HG02763 (cell line): Measurements from ENCODE around the gene VSTM4.

Source experiments
- ATAC-seq: cut with Tn5 transposase; IDR thresholded peaks from one replicate; pipeline ENCODE4 v1.9.1; 2021; ENCODE audit warnings: mild to moderate bottlenecking, moderate library complexity; ENCODE audit not compliant: unreplicated experiment

The VSTM4 gene

DNA sequence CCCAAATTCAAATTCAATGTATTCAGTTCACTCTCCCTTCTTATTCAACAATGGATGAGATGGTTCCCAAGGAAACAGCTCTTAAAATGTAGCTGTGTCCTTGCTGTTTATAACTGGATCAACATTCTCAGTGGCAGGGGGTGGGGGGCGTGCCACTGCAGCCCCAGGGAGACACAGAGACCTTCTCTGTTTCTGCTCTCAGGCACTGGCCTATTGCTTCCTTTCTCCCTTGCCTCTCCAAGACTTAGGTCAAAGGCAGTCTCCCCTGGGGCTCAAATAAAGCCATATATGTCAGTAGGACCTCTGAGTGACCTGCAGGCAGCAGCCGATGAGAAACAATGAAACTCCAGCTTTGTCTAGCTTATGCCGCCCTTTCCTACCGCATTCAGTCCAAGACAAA is 20.7 kb downstream of the VSTM4 start:
- no peak for ATAC-seq

DNA sequence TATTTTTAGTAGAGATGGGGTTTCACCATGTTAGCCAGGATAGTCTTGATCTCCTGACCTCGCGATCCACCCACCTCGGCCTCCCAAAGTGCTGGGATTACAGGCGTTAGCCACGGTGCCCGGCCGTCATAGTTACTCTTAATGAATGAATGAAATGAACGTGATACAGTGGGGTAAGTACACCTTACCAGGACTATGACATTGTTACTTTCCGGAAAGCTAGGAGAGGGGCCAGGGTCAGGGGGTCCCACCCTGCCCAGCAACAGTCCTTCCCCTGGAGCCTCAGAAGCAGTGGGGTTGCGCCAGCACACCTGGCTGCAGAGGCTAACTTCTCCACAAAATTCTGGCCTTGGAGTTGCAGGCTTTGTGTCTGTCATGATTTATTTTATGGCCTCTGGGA is 21.4 kb downstream of the VSTM4 start:
- ATAC-seq = no peak

DNA sequence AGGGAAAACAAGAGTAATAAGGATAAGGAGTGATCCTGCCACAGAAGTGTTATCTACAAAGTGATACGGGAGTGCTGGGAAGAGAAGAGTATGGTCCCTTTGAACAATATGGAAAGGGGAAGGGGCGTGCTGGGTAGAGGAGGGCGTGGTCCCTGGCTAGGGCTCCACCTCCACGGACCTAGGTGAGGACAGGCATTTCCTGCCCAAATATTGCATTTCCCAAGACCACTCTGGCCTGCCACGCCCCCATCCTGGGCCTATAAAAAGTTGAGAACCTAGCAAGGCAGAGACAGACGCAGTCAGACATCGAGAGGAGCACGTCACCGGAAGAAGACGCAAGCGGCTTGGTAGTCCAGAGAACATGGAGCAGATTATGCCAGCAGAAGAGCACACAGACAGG is 22.8 kb downstream of the VSTM4 start:
- ATAC-seq = no peak

DNA sequence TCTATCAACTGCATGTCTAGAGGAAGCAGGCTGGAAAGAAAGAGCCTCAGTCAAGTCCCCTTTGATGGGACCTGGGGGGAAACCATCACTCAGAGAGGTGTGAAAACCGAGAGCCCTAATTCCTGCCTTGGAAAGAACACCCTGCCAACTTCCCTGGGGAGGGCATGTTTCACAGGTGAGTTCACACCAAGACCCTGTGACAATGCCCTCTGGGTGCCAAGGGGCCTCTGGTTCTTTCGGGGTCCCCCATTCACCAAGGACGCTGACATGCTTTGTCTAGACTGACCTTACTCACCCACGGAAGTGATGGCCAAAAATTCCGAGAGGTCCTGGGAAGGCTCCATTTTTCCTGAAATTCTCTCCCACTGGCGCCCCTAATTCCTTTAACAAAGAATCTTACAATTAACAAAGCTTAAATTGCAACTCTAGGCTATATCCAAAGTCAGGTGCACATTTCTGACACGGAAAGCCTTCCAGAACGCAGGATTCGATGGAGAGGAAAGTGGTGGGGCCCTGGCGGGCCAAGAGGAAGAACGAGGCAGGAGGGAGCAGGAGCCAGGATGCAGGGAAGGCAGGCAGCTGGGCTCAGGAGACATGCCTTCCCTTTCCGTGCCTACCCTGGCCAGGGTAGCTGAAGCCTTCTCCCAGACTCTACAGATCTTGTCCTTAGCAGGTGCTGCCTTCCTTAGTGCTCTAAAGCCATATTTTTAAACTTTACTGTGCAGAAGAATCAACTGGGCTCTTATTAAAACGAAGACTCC is 23.7 kb downstream of the VSTM4 start:
- no peak for ATAC-seq

DNA sequence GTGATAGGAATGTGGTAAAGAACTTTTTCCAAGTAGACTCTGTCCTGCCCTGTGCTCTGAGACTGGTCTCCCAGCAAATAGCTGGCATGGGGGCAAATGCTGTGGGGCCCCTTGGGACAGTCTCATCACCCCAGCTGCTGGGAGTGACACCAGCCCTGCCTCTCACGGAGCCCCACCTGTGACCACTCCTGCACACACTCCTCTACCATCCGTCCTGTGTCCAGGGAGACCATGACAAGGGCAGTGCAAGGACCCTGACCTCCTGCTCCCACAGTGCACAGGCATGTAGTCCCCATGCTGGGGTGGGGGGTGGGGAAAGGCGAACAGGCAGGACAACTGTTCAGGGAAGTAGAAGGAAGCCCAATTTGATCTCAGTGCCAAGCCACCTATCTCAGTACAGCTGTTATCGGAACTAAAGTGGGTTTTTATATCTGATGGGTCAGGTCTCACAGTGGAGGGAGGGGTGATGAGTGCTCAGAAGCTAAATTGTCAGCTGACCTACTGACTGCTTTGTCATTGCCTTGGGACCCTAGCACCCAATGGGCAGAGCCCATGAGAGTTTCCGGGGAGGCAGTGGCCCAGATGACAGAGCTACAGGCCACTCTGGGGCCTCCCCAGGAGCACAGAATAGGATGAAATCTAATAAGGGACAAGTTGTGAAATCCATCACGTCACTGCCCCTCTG is 24.5 kb downstream of the VSTM4 start:
- ATAC-seq = no peak

DNA sequence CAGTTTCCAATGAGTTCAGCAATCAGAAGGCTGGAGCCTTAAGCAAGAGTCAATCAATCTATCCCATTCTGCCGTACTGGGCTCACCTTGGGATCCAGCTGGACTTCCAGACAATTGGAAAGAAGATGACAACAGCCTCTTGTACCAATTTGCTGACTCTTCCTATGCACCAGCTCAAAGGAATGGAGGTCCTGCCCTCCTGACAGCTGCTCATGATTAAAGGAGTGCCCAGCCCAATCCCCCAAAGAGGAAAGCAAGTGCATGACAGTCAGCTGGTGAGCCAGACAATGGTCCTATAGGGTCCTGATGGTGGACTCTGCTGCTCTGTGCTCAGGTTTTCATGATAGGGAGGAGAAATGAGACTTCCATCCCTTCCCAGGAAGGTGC is 25.1 kb downstream of the VSTM4 start:
- ATAC-seq = no peak

DNA sequence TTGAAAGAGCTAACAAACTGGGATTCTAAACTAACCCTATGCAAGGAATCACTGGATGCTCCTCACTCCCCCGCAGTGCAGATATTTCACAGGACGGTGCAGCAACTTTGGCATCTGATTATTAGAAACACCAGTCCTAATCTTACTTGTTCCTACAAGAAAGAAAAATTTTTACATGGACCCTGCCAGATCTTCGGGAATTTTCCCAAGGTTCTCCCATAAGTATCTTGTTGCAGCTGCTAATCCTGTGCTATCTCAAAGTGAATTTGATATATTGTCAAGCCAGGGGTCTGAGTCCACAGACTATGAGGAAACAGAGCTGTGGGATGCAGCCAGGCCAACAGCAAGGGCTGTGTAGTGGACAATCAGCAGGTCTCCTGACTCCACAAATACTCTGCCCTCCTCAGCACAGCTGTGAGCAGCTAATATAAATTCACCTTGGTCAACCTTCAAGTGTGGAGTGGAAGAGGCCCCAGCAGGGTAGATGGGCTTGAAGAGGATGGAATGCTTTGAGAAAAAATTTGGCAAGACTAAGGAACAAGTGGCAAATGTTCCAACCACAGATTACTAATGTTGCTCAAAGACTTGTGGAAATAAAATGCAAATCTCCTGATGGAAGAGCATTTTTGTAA is 25.6 kb downstream of the VSTM4 start:
- ATAC-seq = no peak

DNA sequence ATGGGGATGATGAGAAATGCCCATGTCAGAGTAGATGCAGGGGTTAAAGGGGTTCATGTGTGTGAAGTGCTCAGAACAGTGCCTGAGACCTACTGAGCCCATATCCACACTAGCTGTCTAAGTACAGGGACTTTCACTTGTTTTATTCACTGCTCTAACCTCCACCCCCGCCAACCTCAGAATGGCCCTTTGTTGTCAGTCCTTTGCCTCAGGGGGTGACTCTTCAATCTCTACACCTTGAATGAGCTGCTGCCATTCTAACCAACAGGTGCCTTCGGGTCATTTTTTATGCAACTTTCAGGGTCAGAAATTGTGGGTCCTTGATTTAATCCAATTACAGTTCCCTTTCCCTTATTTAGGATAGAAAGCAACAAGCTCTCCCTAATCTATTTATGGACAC is 26.2 kb downstream of the VSTM4 start:
- ATAC-seq = no peak

DNA sequence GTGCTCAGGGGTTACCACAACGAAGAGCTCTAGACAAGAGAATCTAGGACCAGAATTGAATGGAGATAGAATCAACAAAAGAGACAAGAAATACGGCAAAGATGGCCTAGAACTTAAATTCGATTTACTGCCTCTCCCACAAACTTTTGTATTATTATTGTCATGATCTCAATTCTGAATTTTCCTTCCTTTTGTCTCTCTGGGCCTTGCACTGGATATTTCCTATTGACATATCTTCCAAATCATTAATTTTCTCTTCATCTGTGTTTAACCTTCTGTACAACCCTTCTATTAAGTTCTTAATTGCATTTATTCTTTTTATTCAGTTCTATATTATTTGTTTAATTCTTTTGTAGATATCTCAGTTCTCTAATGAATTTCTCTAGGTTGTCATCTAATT is 28.4 kb downstream of the VSTM4 start:
- no peak for ATAC-seq

DNA sequence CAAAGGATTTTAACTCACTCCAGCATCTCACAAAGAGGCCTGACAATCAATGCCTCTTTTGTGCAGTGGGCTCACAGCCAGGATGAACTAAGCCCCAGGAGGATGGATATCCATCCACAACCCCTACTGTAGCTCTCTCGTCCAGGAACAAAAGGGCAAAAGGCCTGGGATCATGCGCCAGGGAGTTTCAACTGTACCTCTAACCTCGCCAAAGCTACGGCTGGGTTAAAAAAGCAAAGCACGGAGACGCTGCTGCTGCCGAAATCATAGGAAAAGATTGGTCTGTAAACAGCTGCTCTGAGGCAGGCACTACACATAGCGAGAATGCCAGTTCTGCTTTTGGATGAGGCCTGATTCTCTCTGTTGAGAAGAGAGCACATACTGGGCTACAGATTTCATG is 32.1 kb downstream of the VSTM4 start:
- no peak for ATAC-seq

DNA sequence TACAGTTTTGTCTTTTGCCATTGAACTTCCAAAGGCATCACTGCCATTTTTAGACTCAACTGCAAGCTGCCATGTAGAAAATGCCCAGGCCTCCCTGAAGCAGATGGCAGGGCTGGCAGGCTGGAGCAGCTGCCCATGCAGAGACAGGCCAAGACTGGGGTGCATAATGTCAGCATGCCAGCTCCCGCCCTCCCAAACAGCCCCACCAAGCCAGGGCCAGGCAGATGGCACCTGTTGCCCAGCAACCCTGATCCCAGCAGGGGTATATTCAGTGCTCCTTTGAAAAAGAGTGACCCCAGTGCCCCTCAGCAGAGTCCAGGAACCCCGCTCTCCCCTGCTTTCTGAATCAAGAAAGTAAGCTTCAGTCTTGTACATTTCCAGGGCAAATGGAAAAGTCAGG is 32.6 kb downstream of the VSTM4 start:
- no peak for ATAC-seq

DNA sequence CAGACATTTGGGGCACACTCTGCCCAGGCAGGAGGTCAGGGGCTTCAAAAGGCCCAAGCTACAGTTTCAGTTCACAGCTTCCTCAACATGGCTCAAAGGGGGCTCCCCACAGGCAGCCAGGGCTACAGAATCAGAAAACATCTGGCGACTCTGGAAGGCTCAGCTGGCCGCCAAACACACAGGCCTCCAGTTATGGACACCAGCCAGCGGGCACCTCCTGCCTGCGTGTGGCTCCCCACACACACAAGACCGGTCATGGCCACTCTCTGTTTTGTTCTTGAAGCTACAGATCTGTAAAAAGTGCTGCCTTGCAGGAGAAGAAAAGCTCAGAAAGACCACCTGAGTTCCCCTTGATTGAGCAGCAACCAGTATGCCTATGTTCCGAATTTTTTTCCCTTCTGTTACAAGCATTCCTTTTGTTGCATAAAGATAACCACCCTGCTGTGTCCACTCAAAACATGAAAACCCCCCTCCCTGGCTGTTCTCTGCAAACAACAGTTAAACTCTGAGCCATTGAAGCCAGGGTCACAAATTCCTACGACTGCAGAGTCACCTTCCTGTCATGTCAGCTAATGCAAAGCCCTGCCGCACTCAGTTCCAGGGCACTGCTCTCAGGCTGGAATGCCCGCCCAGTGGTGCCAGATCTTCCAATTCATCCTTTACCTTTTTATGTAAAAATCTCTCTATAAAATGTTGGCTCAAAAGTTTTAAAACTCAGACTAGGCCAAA is 33.6 kb downstream of the VSTM4 start:
- no peak for ATAC-seq

DNA sequence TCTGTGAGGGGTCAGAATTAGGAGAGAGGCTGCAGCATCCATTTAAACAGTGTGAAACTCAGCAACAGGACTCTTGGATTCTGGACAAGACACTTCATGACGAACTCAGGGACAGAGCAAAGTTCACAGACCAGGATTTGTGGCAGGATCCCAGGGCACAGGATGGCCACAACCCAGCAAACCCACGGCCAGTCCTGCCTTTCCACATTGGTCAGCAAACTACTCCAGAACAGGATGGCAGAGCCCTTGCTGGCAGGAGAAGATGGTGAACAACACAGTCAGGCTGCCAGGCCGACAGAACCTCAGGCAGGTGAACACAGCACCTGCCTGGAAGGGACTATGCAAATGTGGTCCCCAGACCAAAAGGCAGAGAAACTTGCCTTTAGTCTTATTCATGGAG is 34.4 kb downstream of the VSTM4 start:
- no peak for ATAC-seq

DNA sequence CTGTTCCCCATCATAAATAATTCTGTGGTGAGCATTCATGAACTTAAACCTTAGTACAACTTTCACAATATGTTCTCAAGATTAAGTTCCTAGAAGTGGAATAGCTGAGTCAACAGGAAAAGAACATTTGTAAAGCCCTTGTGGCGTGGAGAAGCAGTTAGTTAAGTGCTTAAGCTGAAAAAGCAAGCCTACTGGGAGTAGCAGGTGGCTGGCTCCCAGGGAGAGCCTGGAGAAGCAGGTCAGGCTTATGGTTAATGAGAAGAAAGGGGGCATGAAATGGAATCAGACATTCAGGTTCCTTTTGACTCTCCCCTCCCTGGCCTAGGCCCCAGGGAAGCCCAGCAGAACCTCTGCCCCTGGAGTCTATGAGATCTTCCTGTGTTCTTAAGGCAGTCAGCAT is 35.3 kb downstream of the VSTM4 start:
- ATAC-seq = no peak

DNA sequence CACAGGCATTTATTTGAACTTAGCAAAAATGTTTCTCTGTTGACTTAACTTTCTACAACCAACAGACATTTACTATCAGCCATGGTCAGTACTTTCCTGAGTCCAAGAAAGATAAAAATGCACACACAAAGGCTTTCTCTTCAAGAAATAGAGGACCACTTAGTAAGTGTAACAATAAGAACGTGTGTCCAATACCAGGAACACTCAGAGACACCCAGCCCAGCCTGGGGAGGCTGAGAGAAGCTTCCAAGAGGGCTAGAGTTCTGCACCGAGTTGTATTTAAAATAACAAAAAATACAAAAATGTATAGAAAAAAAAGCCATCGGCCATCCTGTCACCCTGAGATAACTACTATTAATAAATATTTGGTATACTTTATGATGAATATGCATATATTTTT is 35.8 kb downstream of the VSTM4 start:
- ATAC-seq = no peak

DNA sequence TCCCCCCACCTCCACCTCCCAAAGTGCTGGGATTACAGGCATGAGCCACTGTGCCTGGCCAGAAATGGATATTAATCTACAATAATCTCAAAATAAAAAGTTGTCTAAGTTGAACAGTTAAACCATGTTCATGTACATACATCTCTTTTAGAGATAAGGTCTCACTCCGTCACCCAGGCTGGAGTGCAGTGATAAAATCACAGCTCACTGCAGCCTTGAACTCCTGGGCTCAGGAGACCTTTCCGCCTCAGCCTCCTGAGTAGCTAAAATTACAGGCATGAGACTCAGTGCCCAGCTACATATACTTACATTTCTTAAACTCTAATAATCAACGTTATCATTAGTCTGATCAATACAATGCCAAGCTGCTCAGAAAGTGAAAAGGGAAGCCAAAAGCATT is 36.2 kb downstream of the VSTM4 start:
- no peak for ATAC-seq

DNA sequence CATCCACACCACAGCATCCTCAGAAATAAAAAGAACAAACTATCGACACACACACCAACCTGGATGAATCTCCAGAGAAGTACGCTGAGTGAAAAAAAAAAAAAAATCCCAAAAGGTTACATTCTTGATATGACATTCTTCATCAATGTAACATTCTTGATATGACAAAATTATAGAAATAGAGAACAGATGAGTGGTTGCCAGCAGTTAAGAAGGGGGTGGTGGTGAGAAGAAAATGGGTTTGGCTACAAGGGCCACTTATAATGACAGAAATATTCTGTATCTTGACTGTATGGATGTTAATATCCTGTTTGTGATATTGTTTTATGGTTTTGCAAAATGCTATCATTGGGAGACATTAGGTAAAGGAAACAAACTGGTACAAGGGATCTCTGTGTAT is 36.9 kb downstream of the VSTM4 start:
- no peak for ATAC-seq

DNA sequence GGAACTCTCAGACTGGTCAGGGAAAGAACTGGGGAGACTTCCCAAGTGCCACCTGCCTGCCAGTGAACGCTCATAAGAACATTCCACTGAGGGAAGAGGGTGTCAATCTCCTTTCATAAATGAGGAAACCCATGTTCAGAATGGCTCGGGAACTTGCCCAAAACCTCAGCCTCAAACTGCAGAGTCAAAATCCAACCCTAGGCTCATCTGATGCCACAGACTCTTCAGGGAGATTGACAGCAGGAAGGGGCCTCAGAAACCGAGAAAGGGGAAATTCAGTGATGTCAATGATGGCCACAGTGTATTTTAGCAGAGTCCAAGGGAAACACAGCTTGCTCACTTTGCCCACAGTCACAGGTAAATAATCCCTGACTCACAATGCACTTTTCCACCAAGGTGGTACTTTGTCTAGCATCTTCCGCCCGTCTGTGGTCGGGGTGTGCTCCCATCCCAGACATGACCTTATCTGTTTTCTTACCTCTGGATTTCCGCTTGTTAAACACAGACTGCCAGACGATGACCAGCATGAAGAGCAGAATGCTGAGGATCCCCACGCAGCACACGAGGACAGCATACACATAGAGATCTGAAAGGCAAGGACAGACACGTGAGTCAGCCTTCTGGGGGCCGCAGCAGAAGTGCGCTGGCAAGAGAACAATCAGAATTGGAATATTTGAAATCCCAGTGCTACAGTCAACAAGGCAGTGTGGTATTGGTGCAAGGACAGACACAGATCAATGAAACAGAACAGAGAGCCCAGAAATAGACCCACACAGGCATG is 38.4 kb downstream of the VSTM4 start:
- ATAC-seq = no peak

DNA sequence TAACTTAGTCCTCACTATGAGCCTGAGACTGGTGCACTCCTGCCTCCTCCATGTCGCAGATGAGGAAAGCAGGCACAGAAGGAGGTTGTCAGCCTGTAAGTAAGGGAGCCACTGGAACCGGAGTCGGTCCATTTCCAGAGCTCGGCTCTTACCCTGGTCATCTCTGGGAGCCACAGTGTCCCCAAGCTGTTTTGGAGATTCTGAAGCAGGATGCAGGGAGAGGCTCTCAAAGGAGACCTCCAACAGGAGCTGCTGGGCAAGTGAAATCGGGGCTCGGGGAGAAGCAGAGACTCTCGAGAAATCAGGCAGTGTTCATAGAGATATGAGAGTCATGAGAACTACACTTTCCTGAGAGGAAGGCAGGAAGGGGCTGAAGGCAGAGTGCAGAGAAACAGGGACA is 39.0 kb downstream of the VSTM4 start:
- ATAC-seq = no peak

DNA sequence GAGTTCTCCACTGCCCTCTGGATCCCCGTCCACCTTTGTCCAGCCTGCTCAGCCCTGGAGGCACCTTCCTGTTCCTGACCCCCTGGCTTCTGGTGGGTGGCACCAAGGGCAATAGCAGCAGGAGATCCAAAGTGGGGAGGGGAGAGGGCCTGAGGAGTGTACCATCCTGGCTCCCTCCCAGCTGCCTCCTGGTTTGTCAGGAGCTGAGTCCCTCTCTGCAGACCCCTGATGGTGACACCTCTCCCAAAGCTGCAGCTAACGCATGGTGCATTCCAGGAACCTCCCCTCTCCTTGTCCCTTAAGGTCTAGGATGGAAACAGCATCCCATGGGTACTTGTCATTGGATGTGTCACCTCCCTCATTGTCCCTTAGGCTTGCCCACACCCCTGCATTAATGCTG is 39.6 kb downstream of the VSTM4 start:
- ATAC-seq = no peak
